HG02938 (cell line): Measurements from ENCODE around the gene ADAM23.

Source experiments
- ATAC-seq: cut with Tn5 transposase; IDR thresholded peaks from one replicate; pipeline ENCODE4 v1.9.1; 2021; ENCODE audit warnings: mild to moderate bottlenecking, moderate library complexity; ENCODE audit not compliant: unreplicated experiment

Gene ADAM23

DNA sequence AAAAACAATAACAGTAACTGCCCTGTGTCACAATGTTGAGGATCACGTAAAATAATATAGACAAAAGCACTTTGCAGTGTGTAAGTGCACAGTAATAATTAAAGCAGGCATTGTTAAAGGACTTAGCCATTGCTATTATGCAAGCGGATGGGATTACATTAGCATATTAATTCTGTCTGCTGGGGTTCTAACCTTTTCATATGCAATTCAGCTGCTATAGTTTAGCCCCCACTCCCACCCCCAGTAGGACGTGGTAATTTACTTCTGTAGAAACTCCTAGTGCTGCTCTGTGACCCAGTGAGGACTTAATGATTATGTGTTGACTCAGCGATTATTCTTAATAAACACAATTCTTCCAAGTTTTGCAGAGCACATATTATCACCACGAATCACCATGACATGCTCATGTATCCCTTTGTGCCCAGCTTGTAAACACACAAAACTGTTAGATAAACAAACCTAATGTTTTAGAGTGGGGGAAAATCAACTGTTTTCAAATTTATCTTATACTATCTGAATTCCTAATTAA is 5.1 kb upstream of the ADAM23 start:
- ATAC-seq, result no peak

DNA sequence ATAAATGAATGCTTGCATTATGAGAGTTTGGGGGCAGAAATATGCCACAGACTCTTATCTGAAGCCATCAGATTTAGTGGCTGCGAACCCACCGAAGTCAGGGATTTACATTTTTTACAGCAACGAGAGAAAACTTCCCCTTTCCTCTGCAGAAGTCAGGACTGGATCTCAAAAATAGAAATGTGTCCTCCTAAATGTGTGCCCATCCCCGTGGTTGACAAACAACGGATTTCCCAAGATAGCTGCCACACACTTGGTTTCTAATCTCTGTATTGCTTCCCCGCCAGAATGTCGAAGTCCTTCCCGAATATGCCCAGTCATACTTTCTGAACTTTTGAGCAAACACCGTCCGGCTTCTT is 879 bp upstream of the ADAM23 start:
- no peak for ATAC-seq

DNA sequence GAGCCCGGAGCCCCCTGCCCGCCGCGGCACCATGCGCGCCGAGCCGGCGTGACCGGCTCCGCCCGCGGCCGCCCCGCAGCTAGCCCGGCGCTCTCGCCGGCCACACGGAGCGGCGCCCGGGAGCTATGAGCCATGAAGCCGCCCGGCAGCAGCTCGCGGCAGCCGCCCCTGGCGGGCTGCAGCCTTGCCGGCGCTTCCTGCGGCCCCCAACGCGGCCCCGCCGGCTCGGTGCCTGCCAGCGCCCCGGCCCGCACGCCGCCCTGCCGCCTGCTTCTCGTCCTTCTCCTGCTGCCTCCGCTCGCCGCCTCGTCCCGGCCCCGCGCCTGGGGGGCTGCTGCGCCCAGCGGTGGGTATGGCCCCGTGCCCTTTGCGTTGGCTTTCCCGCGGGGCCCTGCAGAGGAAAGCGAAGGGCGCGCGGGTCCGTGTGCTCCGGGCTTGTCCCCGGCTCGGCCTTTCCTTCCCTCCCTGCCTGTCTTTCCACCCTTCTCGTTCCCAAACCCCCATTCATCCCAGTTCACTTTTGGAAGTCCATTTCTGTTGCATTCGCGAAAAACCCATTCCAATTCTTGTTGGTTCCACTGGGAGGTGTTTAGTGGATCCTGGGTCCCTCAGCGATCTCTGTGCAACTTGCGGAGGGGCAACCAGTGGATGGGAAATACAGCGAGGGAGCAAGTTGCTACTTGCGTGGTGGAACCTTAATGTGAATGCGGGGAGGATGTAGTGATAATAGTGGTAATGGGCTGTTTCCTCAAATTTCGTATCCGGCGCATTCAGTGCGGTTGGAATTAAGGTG is 599 bp downstream of the ADAM23 start:
- ATAC-seq, result peak; percentile 46

DNA sequence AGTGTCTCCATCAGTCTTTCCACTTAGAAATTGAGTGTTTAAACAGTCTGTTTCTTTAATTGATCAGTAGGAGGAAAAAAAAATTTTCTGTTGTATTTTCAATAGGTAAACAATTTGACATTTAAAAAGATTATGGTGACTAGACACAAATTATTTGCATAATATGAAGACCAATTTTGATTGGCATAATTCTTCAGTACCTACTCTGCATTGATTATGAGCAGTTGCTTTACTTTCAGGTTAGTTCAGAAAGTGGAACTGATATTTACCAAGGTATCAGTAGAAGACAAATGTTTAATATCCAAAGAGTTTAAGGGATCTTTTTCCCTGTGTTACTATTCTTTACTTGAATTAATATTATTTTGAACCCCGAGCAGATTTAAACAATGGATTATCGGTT is 2.6 kb downstream of the ADAM23 start:
- no peak for ATAC-seq

DNA sequence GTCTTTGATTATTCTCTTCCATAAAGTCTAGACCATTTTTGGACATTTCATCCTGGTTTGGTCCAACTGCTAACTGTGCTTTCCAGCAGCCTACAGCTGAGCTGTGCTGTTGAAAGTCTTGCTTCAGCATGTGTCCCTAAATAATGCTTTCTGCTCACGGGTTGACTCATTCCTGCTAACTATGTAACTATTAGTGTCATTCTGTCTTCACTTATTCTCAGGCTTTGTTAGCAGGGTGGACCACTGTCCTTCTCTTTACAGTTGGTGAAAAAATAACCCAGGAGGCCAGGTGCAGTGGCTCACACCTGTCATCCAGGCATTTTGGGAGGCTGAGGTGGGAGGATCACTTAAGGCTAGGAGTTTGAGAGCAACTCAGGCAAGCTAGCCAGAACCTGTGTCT is 8.9 kb downstream of the ADAM23 start:
- peak; percentile 74 for ATAC-seq

DNA sequence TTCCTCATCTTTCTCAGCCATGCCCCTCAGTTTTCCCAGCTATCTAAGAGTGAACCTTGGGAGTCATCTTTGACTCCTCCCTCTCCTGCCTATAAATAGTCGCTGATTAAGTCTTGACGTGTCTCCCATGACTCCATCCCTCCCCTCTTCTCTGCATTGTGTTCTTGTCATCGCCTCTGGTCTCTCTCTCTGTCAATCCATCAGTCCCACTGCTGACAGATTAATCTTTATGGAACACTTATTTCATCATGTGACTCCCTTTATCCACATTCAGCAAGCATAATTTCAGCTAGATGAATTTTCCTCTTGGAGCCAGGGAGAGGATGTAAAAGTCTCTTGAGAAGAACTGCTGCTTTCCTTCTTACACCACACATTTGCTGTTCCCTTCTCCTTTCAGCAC is 9.4 kb downstream of the ADAM23 start:
- ATAC-seq, result no peak

DNA sequence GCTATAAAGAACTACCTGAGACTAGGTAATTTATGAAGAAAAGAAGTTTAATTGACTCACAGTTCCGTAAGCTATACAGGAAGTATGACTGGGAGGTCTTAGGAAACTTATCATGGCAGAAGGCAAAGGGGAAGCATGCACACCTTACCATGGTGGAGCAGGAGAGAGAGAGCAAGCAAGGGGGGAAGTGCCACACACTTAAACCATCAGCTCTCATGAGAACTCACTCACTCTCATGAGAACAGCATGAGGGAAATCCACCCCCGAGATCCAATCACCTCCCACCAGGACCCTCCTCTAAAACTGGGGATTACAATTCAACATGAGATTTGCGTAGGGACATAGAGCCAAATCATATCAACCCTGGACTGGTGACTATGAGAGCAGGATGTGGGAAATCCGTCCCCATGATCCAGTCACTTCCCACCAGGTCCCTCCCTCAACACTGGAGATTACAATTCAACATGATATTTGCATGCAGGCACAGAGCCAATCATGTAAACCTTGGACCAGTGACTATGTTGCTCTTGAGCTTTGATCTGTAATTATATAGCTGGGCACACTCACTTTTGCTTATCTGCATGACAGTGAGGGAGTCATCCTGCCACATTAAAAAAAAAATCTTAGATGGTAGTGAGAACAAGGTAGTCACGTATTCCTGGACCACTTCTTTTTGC is 12.9 kb downstream of the ADAM23 start:
- no peak for ATAC-seq

DNA sequence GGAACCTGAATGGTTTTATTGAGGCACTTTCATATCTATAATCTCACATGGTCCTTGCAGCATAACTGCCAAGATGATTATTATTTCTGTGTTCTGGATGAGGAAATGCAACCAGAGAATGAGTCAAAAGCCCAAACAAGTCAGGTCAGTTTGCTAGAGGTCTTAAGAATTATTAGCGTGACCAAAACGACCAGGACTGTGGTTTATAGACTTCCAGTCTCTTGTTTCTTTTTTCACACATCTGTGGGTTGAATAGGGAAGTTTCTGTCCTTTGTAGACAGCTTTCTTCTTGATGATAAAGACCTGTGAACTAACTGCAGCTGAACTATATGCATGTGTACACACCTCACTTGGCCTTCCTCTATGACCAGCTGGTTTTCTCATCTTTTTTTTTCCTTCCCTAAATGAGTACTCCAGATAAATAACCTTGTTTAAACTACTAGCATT is 13.9 kb downstream of the ADAM23 start:
- ATAC-seq, result peak; percentile 95

DNA sequence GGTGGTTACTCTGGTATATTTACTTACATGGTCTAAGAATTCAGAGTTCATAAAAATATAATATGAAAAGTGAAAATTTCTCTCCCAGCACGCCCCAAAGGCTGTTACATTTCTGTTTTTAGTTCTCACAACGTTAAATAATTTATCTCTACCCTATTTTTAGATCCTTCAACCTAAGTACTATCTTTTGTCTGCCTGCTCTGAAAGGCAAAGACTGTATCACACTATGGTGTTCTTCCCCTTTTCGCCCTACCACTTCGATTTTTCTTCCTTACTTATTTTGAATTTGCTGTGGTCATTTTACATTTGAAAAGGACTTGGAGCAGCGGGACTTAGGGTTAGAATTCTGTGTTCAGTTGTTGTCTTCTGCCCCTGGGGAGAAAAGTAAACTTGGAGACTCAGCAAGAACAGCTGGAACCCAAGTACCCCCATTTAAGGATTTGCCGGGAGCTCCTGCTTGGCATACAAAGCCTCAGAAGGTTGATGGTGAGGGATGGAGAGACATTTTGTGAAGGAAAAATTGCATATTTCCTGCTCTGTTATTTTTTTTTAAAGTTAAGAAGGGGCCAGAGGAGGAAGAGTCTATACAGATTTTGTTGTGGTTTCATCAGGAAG is 19.0 kb downstream of the ADAM23 start:
- no peak for ATAC-seq

DNA sequence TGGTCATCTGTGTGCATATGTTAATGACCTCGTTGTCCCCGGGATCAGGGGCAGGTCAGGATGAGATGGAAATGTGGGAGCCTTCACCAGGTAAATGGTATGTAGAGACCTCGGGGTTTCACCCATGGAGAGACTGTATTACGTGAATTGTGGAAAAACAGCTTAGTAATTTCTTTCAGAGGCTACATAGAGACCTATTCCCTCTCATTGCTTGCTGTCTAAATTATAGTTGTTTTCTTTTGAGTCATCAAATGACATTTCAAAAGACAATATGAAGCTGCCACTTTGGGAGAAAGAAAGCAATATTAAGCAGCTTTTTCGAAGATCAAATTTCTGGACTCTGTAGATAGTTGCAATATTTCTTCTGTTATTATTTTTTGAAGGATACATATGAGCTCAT is 20.4 kb downstream of the ADAM23 start:
- ATAC-seq, result no peak

DNA sequence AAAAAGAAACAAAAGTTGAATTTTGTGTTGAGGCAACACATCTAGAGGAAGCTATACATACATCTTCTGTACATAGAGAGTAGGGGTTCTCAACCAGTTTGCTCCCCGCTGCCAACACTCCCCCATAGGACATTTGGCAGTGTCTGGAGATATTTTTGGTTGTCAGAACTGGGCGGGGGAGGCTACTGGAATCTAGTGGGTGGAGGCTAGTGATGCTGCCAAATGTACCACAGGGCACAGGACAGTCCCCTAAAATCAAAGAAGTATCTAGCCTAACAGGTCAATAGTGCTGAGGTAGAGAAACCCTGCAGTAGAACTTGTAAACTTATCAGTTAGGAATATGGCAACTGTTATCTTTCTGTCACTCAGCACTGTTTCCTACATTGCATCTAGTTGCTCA is 21.3 kb downstream of the ADAM23 start:
- no peak for ATAC-seq

DNA sequence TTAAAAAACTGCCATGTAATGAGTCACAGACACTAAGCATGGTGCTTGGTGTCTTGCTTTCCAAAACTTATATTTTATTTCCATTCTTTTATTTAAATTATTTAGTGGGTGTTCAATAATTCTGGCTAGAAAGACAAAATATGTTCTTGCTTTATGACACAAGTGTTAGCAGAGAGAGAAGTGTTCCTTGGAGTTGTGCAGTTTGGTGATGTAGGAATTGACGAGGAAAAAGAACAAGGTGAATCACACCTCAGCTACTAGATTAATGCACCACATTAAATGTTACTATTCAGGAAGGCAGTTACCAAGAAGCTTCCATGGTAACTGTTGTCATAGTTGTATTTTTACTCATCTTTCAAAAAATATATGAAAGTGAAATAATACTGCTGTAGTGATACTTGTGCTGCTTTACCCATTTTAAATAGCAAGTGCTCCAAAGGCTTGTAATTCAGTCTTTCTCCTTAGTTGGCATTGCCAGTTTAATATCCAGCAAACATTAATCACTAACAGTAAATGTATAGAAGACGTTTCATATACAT is 28.3 kb downstream of the ADAM23 start:
- ATAC-seq, result peak; percentile 70

DNA sequence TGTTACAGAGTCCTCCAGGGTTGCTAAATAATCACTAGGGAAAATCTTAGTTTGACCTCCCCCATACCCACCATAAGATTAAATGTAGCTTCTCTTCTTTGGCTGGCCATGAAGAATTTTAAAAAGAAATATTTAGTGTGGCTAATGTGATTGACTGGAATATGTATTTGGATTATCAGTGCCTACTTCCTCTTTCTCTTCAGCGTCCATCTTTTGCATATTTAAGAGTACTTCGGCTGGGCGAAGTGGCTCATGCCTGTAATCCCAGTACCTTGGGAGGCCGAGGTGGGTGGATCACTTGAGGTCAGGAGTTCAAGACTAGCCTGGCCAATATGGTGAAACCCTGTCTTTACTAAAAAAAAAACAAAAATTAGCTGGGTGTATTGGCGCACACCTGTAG is 28.8 kb downstream of the ADAM23 start:
- ATAC-seq, result peak; percentile 34

DNA sequence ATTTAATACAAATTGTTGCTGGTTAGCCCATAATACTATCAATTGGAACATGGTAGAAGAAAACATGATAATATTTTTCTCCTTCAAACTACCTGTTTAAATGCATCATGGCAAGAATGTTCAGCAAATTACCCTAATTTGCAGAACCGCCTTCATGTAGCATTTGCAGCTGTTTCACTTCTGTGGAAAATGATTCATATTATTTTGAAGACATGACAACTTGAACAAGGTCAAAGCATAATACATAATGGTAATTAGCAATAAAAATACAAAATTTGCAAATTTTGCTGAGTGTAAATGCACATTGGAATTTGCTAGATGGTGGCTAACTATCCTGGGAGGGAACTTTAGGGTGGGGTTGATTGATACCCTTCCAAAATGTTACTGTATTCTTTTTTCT is 30.8 kb downstream of the ADAM23 start:
- no peak for ATAC-seq

DNA sequence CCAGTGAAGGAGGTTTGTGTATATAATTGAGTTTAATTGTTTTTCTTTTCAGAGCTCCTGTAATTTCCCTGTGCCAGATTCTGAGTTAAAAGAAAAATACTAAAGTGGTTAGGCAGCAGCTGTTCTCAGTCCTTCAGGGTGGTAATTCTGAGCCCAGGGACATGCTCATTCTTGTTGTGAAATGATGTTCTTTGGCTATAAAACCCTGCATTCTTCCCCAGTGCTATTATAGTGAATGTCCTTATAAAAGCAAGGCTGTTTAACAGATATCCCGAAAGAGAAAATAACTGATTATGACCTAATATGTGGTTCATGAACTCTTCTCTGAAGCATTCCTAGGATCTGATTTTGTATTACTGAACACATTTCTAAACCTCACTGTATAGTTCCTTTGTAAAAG is 34.0 kb downstream of the ADAM23 start:
- no peak for ATAC-seq

DNA sequence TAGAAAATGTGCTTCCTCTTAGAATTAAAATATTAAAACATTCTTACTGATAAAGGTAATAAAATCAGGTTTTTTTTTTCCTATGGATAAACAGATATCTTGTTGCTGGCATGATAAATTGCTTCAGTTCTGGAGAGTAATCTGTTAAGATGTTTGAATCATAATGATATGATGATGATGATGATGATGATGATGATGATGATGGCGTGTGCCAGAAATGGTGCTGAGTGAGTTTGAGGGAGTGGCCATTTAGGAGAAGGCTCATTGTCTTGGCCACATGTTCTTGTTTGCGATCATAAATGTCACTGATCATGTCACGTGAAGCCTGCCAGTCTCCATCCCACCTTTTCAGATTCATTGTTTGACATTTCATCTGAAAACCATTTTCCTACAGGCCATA is 35.0 kb downstream of the ADAM23 start:
- ATAC-seq, result no peak

DNA sequence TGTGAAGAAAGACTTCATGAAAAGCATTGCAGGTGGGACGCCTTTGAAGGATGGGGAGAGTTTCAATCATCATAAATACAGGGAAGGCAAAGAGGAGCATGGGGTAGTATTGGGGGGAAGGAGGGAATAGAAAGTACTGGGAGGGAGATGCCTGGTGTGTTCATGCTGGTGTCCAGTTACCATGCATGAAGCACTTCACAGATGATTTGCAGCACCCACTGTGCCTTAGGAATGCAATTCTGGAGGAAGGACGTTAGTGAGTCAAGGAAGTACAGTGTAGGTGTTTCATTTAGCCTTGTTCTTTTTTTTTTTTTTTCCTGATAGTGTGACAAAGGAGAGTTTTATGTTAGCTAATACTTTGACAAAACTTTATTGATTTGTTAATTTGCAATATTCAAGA is 36.8 kb downstream of the ADAM23 start:
- ATAC-seq, result no peak

DNA sequence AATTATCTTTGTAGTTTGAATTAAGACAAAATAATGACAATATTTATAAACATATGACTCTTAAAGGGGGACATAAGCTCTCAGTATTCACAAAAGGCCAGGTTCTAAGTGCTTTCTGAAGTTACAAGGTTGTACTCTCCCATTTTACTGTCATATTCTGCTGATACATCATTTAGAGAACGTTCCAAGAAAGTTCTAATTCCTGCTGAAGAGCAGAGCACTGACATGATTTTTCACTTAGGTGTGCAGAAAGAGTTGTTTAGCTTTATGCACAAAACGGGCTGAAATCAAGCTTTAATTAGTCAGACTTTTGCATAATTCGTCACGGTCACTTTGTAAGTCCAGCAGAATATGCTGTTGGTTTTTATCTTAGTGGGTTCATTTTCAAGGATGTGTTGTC is 37.3 kb downstream of the ADAM23 start:
- no peak for ATAC-seq

DNA sequence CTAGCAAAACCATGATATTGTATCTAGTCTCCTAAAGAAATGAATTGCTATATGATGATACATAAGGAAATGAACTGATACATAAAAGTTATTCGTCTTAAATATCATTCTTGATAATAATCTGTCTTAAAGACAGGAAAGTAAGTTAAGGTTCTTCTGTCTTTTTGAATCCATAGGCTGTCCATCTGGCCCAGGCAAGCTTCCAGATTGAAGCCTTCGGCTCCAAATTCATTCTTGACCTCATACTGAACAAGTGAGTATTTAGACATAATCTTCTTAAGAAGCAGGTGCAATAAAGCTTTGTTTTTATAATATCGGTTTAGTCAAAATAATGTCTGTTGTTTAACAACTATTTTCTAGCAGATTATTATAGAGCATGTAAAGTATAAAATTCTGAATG is 37.7 kb downstream of the ADAM23 start:
- ATAC-seq, result no peak

DNA sequence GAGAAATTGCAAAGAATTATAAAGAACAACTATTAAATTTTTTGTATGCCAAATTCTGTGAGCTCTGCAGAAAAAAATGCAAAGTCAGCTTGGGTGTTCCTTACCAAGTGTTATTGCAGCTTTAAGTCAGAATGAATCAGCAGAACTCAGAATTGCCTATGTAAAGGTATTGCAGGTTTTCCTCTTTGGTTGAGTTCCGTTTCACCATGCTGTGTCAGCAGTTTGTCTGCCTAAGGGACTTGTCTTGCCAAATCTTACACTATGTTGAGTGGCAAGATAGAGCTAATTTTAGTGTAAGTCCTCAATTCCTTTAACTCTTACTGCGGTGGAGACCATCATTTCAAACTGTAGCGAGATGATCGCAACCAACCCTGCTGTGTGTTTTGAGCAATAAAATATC is 38.8 kb downstream of the ADAM23 start:
- ATAC-seq, result no peak

DNA sequence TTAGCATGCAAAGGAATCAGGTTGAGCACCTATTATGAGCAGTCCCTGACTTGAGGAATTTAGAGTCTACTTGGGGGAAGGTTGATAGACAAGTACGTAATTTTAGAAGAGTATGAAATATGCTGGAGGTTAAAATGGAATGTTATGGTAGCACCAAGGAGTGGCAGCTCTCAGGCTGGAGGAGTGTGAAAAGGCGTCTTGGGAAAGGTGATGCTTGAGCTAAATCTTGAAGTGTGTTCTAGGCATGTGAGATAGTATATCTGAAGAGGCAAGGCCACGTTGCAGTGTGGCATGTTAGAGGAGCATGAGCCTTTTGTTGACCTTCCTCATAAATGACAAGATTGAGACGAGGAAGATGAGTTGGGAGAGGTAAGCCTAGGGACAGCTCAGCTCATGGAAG is 39.3 kb downstream of the ADAM23 start:
- ATAC-seq, result no peak

DNA sequence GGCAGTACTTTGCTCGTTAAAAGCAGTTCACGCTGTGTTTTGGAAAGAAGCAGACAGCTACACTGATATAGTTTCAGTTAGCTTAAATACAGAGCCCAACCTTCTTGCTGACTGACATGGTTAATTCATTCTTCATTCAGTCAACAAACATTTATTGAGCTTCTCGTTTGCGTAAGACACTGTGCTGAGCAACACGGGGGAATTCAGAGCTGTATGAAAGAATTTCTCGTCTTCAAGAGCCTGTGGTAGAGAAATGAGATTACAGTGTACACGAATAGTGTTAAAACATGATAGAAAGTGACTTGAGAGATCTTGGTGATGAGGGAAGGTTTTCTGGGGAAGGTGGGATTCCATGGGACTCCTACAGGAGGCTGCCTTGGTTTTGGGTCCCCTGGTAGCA is 44.7 kb downstream of the ADAM23 start:
- ATAC-seq, result no peak
